ENCODE data around the gene SGSM2.

DNA sequence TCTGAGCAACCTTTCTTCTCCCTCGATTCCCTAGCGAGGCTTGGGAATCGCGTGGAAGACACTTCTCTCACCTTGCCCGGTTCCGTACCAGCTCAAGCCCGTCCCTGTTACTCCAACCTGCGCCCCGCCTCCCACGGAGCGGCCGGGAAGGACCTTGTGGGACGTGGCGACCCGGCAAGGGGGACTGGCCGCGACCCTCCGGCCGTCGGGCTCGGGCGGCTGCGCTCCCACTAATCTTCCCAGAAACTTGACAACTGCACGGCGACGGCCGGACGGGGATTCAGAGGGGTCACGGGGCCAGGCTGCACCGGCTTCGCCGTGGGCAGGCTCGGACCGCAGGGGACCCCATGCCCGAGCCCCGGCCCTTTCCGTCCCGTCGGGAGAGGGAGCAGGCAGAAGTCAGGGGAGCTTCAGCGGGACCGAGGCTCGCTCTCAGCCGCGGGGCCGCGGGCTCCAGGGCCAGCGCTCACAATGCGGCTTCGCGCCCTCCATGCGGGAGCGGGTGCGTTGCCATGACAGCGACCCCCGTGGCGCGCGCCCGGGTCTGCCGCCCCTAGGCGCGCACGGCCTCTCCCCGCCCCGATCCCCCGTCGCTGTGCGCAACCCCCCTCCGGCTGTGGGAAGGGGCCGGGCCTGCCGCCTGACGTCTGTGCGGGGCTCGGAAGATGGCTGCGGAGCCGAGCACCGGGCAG, at the start of gene SGSM2:
- TF ChIP-seq POLR2A (IDR thresholded peaks at IDR 0.05; ENCODE audit: low read length): no peak
- no peak for TF ChIP-seq GATA1 (IDR thresholded peaks at IDR 0.05; ENCODE audit: low read depth, low read length)

Measured in erythroblast (primary cell).